HL-60 (cell line): ENCODE data around the gene SMARCB1.

Source experiments
- DNase-seq, 2 experiments: peaks; one replicate each; pipeline ENCODE4 v3.0.0-alpha.2; 2010 to 2020; ENCODE audit warnings: low read depth in 1 of 2, low spot score in 1 of 2
- H3K27ac ChIP-seq: fragments of 250-450 bp; sonication (Bioruptor Pico); replicated peaks from 2 replicates; pipeline ENCODE4 v1.5.1; 2020; ENCODE audit warnings: mild to moderate bottlenecking, moderate library complexity
- H3K27me3 ChIP-seq: fragments of 250-450 bp; sonication (Bioruptor Pico); 2 replicates; pipeline ENCODE4 v1.5.1; 2021; ENCODE audit warnings: mild to moderate bottlenecking, moderate library complexity; ENCODE audit not compliant: insufficient read depth, poor library complexity, severe bottlenecking
- H3K4me3 ChIP-seq: replicated peaks from 2 replicates; pipeline ENCODE4 v1.5.1; 2011; ENCODE audit warnings: mild to moderate bottlenecking, control low read depth, low read length; ENCODE audit not compliant: insufficient read depth
- CTCF ChIP-seq: IDR thresholded peaks from one replicate; pipeline ENCODE4 v1.5.1; 2011; ENCODE audit warnings: low read length, control low read depth, inconsistent platforms; ENCODE audit not compliant: insufficient read depth
- GABPA ChIP-seq: IDR thresholded peaks from 2 replicates; pipeline ENCODE4 v1.6.1; 2012; ENCODE audit warnings: low read depth
- POLR2AphosphoS5 ChIP-seq: IDR thresholded peaks from 2 replicates; pipeline ENCODE4 v1.6.1; 2012; ENCODE audit warnings: low read depth
- REST ChIP-seq: IDR thresholded peaks from 2 replicates; pipeline ENCODE4 v1.6.1; 2012; ENCODE audit warnings: low read depth; ENCODE audit not compliant: insufficient replicate concordance
- SPI1 ChIP-seq: IDR thresholded peaks from 2 replicates; pipeline ENCODE4 v1.6.1; 2012; ENCODE audit warnings: low read depth, mild to moderate bottlenecking, borderline replicate concordance

SMARCB1 gene

GRCh38 chr22:23743303-23743705 is 43.5 kb upstream of the SMARCB1 start:
- no peak overlapping the region for H3K27ac ChIP-seq
- H3K4me3 ChIP-seq: no peak overlapping the region
- DNase-seq: no peak
- TF ChIP-seq POLR2AphosphoS5 (no peak), GABPA (no peak), SPI1 (no peak), CTCF (no peak), REST (no peak)
- H3K27me3 ChIP-seq: no peaks in the 10 kb centered on the region

GRCh38 chr22:23744001-23744400 is 42.8 kb upstream of the SMARCB1 start:
- DNase-seq: no peak
- TF ChIP-seq GABPA (no peak), CTCF (no peak)
- no peak overlapping the region for H3K27ac ChIP-seq
- no peak overlapping the region for H3K4me3 ChIP-seq
- no peaks in the 10 kb centered on the region for H3K27me3 ChIP-seq

- no peak for DNase-seq
- H3K4me3 ChIP-seq: no peak overlapping the region
- H3K27ac ChIP-seq: no peak overlapping the region
- H3K27me3 ChIP-seq: no peaks in the 10 kb centered on the region
- no peak for TF ChIP-seq CTCF
- TF ChIP-seq GABPA: no peak
- no peak for TF ChIP-seq REST
- TF ChIP-seq SPI1: no peak
- TF ChIP-seq POLR2AphosphoS5: no peak
Measured at GRCh38 chr22:23744485-23744884, 42.3 kb upstream of the SMARCB1 start.

GRCh38 chr22:23745791-23746190 is 41.0 kb upstream of the SMARCB1 start:
- no peak overlapping the region for H3K27ac ChIP-seq
- H3K4me3 ChIP-seq: no peak overlapping the region
- no peak for DNase-seq
- no peaks in the 10 kb centered on the region for H3K27me3 ChIP-seq
- TF ChIP-seq GABPA: no peak
- TF ChIP-seq POLR2AphosphoS5: no peak
- TF ChIP-seq SPI1: no peak
- TF ChIP-seq REST: no peak
- no peak for TF ChIP-seq CTCF
